ENCODE results near the gene KTN1.

Gene KTN1

DNA sequence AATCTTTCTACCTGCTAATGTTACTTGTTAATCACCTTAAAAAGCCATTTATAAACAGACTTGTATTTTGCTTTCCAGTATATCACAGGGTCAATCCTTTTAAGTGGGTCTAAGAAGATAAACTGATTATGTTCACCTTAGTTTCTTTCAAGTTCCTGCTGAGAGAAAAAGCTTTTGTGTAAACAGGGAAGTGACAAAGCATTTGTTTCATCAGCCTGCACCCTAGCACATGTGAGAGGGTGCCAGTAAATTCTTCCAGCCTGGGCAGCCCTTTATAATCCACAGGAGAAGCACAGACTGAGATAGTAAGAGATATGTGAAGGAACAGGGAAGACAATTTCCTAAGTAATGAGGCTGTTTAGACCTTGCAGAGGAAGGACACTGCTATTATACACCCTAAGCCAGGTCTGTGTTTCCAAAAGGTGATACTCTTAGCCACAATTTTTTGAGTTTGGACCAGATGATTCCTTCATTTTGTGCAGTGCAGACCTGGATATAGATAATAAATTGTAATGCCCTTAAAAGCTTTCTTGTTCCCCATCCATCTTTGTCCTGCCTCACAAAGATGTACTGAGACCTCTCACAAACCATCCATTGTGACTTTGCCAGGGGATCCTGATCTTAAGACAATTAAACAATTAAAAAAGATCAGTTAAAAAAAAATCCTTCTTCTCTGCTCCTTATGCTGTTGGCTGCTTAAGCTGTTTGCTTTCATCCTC is 150.7 kb downstream of the KTN1 start:
- H3K9me3 Mint-ChIP-seq, result no peaks in the 10 kb centered on the region
- H3K4me3 Mint-ChIP-seq, result no peak overlapping the region
- no peaks in the 10 kb centered on the region for H3K4me1 Mint-ChIP-seq
- no peak overlapping the region for H3K27ac Mint-ChIP-seq
- no peaks in the 10 kb centered on the region for H3K27me3 Mint-ChIP-seq
- H3K36me3 Mint-ChIP-seq, result no peaks in the 10 kb centered on the region

DNA sequence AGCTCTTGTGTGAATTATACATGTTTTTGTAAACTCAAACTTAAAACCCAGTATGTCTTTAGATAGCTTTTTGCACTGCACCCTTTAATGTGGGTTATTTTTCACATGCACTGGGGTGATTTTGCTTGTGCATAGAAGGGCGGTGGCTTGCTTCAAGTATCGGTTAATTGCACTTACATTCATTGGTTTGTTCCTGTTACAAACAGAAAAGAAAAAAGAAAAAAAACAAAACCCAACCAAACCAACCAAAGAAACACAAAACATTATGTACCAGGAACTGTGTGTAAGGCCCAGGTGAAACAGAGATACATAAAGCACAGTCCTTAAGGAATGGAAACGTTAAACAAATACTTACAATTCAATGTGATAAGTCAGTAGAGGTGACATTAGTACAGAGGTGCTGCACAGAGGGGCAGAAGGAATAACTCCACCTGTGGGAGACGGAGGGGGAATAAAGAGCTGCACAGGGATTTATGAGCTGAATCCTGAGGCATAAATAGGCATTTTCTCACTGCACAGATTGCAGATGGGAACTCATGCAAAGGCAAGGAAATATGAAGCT is 151.4 kb downstream of the KTN1 start:
- Mint-ChIP-seq H3K27me3 (no peaks in the 10 kb centered on the region), H3K36me3 (no peaks in the 10 kb centered on the region), H3K4me3 (no peak overlapping the region), H3K9me3 (no peaks in the 10 kb centered on the region), H3K4me1 (no peaks in the 10 kb centered on the region), H3K27ac (no peak overlapping the region)

GRCh38 chr14:55731881-55732498 is 152.0 kb downstream of the KTN1 start:
- no peak overlapping the region for H3K27ac Mint-ChIP-seq
- H3K27me3 Mint-ChIP-seq, result no peaks in the 10 kb centered on the region
- no peak overlapping the region for H3K4me3 Mint-ChIP-seq

DNA sequence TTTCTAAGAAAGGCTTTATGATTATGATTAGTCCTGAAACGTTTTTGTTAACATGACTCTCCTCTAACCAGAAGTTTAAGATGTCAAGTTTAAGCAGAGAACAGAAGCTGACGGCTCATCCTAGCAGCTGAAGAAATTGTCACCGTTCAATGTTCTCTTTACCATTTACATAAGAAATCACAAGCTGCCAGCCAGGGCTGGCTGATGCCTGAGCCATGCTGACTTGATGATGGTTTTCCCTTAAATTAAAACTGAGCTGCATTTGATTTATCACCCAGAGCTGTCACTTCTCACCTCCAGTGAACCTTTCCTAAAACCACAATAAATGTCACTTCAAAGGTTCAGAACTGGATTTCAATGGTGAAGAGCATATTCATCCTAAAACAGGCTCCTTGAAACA is 153.6 kb downstream of the KTN1 start:
- Mint-ChIP-seq H3K27me3 (no peaks in the 10 kb centered on the region), H3K4me3 (no peak overlapping the region), H3K27ac (no peak overlapping the region), H3K36me3 (no peaks in the 10 kb centered on the region), H3K9me3 (no peaks in the 10 kb centered on the region), H3K4me1 (no peaks in the 10 kb centered on the region)

More at GRCh38 chr14:55731881-55732498, 152.0 kb downstream of the KTN1 start:
- Mint-ChIP-seq H3K36me3 (no peaks in the 10 kb centered on the region), H3K9me3 (no peaks in the 10 kb centered on the region), H3K4me1 (no peaks in the 10 kb centered on the region)

Measured in activated naive CD4-positive, alpha-beta T cell treated with anti-CD3 and anti-CD28 coated beads, Interleukin-2, amount 50 U/mL, for 24 hours (primary cell).